GM18505 (cell line): Measurements from ENCODE around the gene GFAP.

Experiments used
- ATAC-seq: cut with Tn5 transposase; IDR thresholded peaks from one replicate; pipeline ENCODE4 v1.9.1; 2021; ENCODE audit not compliant: unreplicated experiment
- POLR2A ChIP-seq: IDR thresholded peaks from 4 replicates; pipeline ENCODE4 v1.6.1; 2011; ENCODE audit warnings: borderline replicate concordance; ENCODE audit not compliant: insufficient read depth, insufficient read length; ENCODE audit errors: extremely low read depth

The GFAP gene

GRCh38 chr17:44905006-44906000 is 10.0 kb downstream of the GFAP start:
- ATAC-seq: no peak
- TF ChIP-seq POLR2A: no peak

GRCh38 chr17:44904001-44904984 is 11.0 kb downstream of the GFAP start:
- no peak for TF ChIP-seq POLR2A

GRCh38 chr17:44903012-44903685 is 12.2 kb downstream of the GFAP start:
- TF ChIP-seq POLR2A: no peak
- no peak for ATAC-seq

More at GRCh38 chr17:44904001-44904984, 11.0 kb downstream of the GFAP start:
- ATAC-seq: no peak

GRCh38 chr17:44902135-44902760 is 13.1 kb downstream of the GFAP start:
- ATAC-seq: no peak
- TF ChIP-seq POLR2A: no peak

DNA sequence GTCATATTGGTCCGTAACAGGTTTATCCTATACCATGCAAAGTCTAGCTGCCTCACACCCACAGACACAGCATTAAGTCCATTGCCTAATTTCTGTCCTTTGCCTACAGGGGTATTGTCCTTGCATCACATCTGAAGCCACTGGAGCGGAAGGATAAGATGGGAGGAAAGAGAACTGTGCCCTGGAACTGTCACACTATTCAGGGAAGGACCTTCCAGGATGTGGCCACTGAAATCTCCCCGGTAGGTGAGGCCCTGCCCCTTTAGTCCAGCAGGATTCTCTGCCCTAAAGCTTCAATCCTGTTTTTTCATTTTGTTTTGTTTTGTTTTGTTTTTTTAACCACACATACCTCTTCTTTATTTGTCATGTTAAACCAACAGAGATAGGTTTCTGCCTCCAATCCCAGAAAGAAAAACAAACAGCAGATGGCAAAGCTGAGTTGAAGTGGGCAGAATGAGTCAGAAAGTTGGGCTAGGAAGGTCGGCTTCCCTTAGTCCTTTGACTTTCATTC is 13.8 kb downstream of the GFAP start:
- no peak for ATAC-seq
- TF ChIP-seq POLR2A: no peak

DNA sequence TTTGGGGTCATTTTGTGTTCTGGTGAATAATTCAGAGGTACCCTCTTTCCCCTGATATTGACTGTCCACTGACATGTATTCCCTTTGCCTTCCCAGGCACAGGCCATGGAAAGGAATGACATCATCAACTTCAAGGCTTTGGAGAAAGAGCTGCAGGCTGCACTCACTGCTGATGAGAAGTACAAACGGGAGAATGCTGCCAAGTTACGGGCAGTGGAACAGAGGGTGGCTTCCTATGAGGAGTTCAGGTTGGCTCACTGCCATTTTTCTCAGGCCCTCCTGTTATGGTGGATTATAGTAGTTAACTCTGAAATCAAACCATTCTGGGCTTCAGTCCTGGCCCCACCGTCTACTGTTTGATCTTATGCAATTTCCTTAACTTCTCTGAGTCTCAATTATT is 14.4 kb downstream of the GFAP start:
- no peak for TF ChIP-seq POLR2A
- ATAC-seq: no peak

- peak; percentile 87 for TF ChIP-seq POLR2A
- peak; percentile 77 for ATAC-seq
These were observed 16.1 kb downstream of the GFAP start, which contains the start of gene EFTUD2 for GRCh38 chr17:44899074-44899782. EFTUD2 (minus strand) TSS chr17:44899445; CDS start chr17:44894521, 4,924 bp downstream.

GRCh38 chr17:44898768-44899073 is 16.6 kb downstream of the GFAP start:
- TF ChIP-seq POLR2A: no peak
- peak; percentile 2 for ATAC-seq

DNA sequence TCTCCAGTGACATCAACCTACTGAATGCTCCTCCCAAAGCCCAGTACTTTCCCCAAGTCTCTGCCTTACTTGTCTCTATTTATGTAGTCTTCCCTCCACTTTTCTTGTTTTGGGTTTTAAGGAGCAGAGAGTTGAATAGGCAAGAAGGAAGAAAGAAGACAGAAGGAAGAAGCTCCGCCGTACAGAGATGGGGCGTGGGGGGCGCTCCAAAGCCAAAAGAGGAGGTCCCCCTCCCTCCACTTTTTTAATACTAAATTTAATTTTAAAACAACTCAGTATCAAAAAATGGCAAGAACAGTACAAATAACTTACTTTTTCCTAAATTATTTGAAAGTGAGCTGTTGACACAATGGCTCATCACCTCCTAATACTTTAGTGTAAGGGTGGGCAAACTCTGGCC is 20.7 kb downstream of the GFAP start:
- TF ChIP-seq POLR2A: no peak
- no peak for ATAC-seq

DNA sequence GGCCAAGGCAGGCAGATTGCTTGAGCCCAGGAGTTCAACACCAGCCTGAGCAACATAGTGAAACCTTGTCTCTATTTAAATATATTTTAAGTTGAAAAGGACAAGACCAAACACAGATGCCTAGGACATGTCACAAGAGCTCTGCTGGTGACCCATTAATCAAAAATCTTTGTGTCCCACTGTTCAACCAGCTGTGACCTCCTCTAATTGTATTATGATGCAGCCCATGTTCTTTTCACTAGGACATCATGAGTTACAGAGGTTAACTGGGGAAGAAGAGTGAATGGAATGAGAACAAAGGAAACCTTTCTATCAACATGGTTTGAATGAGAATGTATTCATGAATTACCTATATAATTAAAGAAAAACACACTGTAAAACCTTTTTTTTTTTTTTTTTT is 23.1 kb downstream of the GFAP start:
- ATAC-seq: no peak

DNA sequence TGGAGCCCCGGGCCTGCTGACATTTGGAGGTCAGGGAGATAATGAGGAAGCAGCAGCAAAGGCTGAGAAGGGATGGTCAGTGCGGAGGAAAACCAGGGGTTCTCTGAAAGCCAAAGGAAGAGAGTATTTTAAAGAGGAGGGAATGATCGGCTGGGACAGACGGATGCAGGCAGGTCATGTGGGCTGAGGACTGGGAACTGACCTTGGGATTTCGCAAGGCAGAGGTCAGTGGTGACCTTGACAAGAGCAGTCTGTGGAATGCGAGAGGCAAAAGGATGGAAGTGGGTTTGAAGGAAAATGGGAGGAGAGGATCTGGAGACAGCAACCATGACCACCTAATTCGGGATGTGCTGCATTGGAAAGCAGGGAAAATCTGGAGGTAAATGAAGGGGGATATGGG is 26.3 kb downstream of the GFAP start:
- no peak for TF ChIP-seq POLR2A
- no peak for ATAC-seq

More for the DNA sequence above, 23.1 kb downstream of the GFAP start:
- TF ChIP-seq POLR2A: no peak
